CD14-positive monocyte (primary cell): ENCODE results near the gene RPS2. TPM values are rescaled to one million over a fixed set of nuclear protein-coding genes. Genes with fewer than 3 reads are reported as not detected.

Source experiments
- DNase-seq, 3 donors: peaks; one replicate each; pipeline ENCODE4 v3.0.0-alpha.2; 2011 to 2022
- H2AFZ ChIP-seq: 2 replicates; pipeline ENCODE4 v1.6.0; 2012; ENCODE audit warnings: mild to moderate bottlenecking, low read depth, low read length, inconsistent platforms; ENCODE audit not compliant: insufficient read depth, poor library complexity, severe bottlenecking
- H3K27ac ChIP-seq, 2 donors: 1 replicate in 1 of 2; 2 replicates in 1 of 2; pipeline ENCODE4 v1.5.1; 2012 to 2013; ENCODE audit warnings: low read length in 2 of 2, control low read depth in 1 of 2, inconsistent platforms in 1 of 2, low read depth in 1 of 2, mild to moderate bottlenecking in 1 of 2
- H3K27me3 ChIP-seq, 2 donors: one replicate each; pipeline versions ENCODE4 v1.6.0 to v1.6.1; 2011 to 2013; ENCODE audit warnings: low read length in 2 of 2; ENCODE audit not compliant: control insufficient read depth in 2 of 2, insufficient read depth in 2 of 2
- H3K36me3 ChIP-seq, 2 donors: replicated peaks in 1 of 2; 1 replicate in 1 of 2; 2 replicates in 1 of 2; pipeline versions ENCODE4 v1.5.1 to v1.6.1; 2012 to 2013; ENCODE audit warnings: low read length in 2 of 2, control low read depth in 1 of 2, inconsistent platforms in 1 of 2, mild to moderate bottlenecking in 1 of 2; ENCODE audit not compliant: insufficient read depth in 2 of 2, control insufficient read depth in 1 of 2
- H3K4me1 ChIP-seq, 2 donors: 1 replicate in 1 of 2; 2 replicates in 1 of 2; pipeline versions ENCODE4 v1.5.1 to v1.6.1; 2012 to 2013; ENCODE audit warnings: low read length in 2 of 2, control low read depth in 1 of 2, inconsistent platforms in 1 of 2, mild to moderate bottlenecking in 1 of 2, moderate library complexity in 1 of 2; ENCODE audit not compliant: insufficient read depth in 2 of 2, control insufficient read depth in 1 of 2
- H3K4me2 ChIP-seq: replicated peaks from 2 replicates; pipeline ENCODE3; 2012; ENCODE audit warnings: low read length, moderate library complexity, mild to moderate bottlenecking; ENCODE audit not compliant: poor library complexity, severe bottlenecking; ENCODE audit errors: extremely low read depth
- H3K4me3 ChIP-seq, 3 experiments: fragments of 200-600 bp in 1 of 3; sonication (generic) in 1 of 3; replicated peaks in 1 of 3; 1 replicate in 2 of 3; 2 replicates in 1 of 3; pipeline ENCODE4 v1.5.1; 2011 to 2013; ENCODE audit warnings: low read length in 3 of 3, mild to moderate bottlenecking in 3 of 3, control low read depth in 2 of 3, low read depth in 2 of 3, inconsistent platforms in 1 of 3, moderate library complexity in 1 of 3
- H3K79me2 ChIP-seq: 2 replicates; pipeline ENCODE4 v1.6.0; 2012; ENCODE audit warnings: mild to moderate bottlenecking, control low read depth, inconsistent platforms, low read length, moderate library complexity; ENCODE audit not compliant: insufficient read depth
- H3K9ac ChIP-seq: 2 replicates; pipeline ENCODE4 v1.6.0; 2017; ENCODE audit warnings: low read length, mild to moderate bottlenecking; ENCODE audit not compliant: insufficient read depth, poor library complexity, severe bottlenecking
- H3K9me3 ChIP-seq, 2 donors: replicated peaks in 1 of 2; 1 replicate in 1 of 2; 2 replicates in 1 of 2; pipeline versions ENCODE4 v1.5.1 to v1.6.1; 2012 to 2013; ENCODE audit warnings: low read length in 2 of 2, control low read depth in 1 of 2; ENCODE audit not compliant: control insufficient read depth in 1 of 2, insufficient read depth in 1 of 2
- H4K20me1 ChIP-seq: 2 replicates; pipeline ENCODE4 v1.6.0; 2012; ENCODE audit warnings: mild to moderate bottlenecking, low read length, control low read depth, moderate library complexity; ENCODE audit not compliant: insufficient read depth
- H3K27ac Mint-ChIP-seq, 7 donors: one replicate each; pipeline ENCODE4 v1.8.0; 2020; ENCODE audit warnings: mild to moderate bottlenecking in 7 of 7, mixed read lengths in 7 of 7, moderate library complexity in 6 of 7, inconsistent platforms in 2 of 7
- H3K27me3 Mint-ChIP-seq, 3 donors: one replicate each; pipeline ENCODE4 v1.8.0; 2021 to 2022; ENCODE audit warnings: low read depth in 3 of 3, mild to moderate bottlenecking in 3 of 3, mixed read lengths in 3 of 3, moderate library complexity in 3 of 3, inconsistent platforms in 1 of 3
- H3K36me3 Mint-ChIP-seq, 2 donors: one replicate each; pipeline ENCODE4 v1.8.0; 2020; ENCODE audit warnings: mixed read lengths in 2 of 2, inconsistent platforms in 1 of 2, mild to moderate bottlenecking in 1 of 2
- H3K4me1 Mint-ChIP-seq: one replicate; pipeline ENCODE4 v1.8.0; 2020; ENCODE audit warnings: mild to moderate bottlenecking, mixed read lengths
- H3K4me3 Mint-ChIP-seq, 2 donors: one replicate each; pipeline ENCODE4 v1.8.0; 2020; ENCODE audit warnings: mild to moderate bottlenecking in 2 of 2, mixed read lengths in 2 of 2, moderate library complexity in 1 of 2
- H3K9me3 Mint-ChIP-seq, 7 donors: one replicate each; pipeline ENCODE4 v1.8.0; 2020 to 2022; ENCODE audit warnings: mixed read lengths in 7 of 7, mild to moderate bottlenecking in 6 of 7, moderate library complexity in 6 of 7, inconsistent platforms in 2 of 7
- WGBS: methylation state at CpG from one replicate; pipeline ENCODE4 v1.1.5; 2013; ENCODE audit warnings: missing lambda C conversion rate; ENCODE audit not compliant: insufficient coverage; 5-methylcytosine and 5-hydroxymethylcytosine counted together
- intact Hi-C, 2 donors: fragments of 100-400 bp; cut with micrococcal nuclease; formaldehyde crosslinking; loops; one replicate each; pipeline versions ENCODE4 v1.15.0 to v1.15.1; 2023
- polyA plus RNA-seq, 3 donors: library from polyadenylated mRNA; depleted of rRNA in 1 of 3; unstranded in 2 of 3; stranded (reverse) in 1 of 3; fragments of 300-500 nt in 2 of 3; fragments of >200 nt in 1 of 3; fragmentation: Illumina TruSeq in 2 of 3; gene quantifications; 1 replicate in 2 of 3; 2 replicates in 1 of 3; pipeline ENCODE4 v1.2.3, GENCODE V29; 2012 to 2021
- TF ChIP-seq, protein P1 (sequence below): fragments of 200-600 bp; IDR thresholded peaks from one replicate; pipeline ENCODE4 v1.8.0; 2022; ENCODE audit warnings: antibody characterized with exemption, mild to moderate bottlenecking

Gene RPS2
- polyA plus RNA-seq, 3 donors, result 1,849 to 2,136 (median 1,893) TPM

GRCh38 chr16:1929578-1930337, 34.9 kb downstream of the RPS2 start:
- Histone ChIP-seq H3K27me3 (no peaks in the 10 kb centered on the region), H3K36me3 (no peaks in the 10 kb centered on the region), H3K27ac (peak overlapping the region; percentile 45 to 59), H3K9ac (peak overlapping the region; percentile 63), H3K9me3 (no peaks in the 10 kb centered on the region), H3K79me2 (no peaks in the 10 kb centered on the region), H3K4me2 (peak overlapping the region; percentile 96), H4K20me1 (no peaks in the 10 kb centered on the region), H3K4me3 (peak overlapping the region; percentile 27 to 82 (median 52)), H2AFZ (peak overlapping the region; percentile 84), H3K4me1 (peaks cover 10 to 18% of the 10 kb centered on the region in 2 donors)
- Mint-ChIP-seq H3K9me3 (no peaks in the 10 kb centered on the region), H3K27ac (no peak overlapping the region), H3K27me3 (peaks cover 8 to 12% (median 8%) of the 10 kb centered on the region in 3 donors), H3K4me3 (peak overlapping the region; percentile 80 to 87), H3K4me1 (peaks cover 20% of the 10 kb centered on the region), H3K36me3 (no peaks in the 10 kb centered on the region)
- peak; percentile 84 to 91 (median 84) for DNase-seq
- WGBS, result 2% methylated on average over 54 of the region's 70 CpGs
- TF ChIP-seq, protein P1, sequence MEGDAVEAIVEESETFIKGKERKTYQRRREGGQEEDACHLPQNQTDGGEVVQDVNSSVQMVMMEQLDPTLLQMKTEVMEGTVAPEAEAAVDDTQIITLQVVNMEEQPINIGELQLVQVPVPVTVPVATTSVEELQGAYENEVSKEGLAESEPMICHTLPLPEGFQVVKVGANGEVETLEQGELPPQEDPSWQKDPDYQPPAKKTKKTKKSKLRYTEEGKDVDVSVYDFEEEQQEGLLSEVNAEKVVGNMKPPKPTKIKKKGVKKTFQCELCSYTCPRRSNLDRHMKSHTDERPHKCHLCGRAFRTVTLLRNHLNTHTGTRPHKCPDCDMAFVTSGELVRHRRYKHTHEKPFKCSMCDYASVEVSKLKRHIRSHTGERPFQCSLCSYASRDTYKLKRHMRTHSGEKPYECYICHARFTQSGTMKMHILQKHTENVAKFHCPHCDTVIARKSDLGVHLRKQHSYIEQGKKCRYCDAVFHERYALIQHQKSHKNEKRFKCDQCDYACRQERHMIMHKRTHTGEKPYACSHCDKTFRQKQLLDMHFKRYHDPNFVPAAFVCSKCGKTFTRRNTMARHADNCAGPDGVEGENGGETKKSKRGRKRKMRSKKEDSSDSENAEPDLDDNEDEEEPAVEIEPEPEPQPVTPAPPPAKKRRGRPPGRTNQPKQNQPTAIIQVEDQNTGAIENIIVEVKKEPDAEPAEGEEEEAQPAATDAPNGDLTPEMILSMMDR, result peak; percentile 100
- intact Hi-C loops, result loop anchor here (2.0 to 10.0 kb wide), 2 partner anchors 65 to 155 kb away; partner anchors contain the start of genes EME2 (in 1 of the 2), MRPS34 (in 1 of the 2) and NME3 (in 1 of the 2)

GRCh38 chr16:1929105-1929504, 35.5 kb downstream of the RPS2 start:
- 20% methylated on average over 3 of the region's 11 CpGs for WGBS
- Histone ChIP-seq H3K36me3 (no peaks in the 10 kb centered on the region), H3K9ac (peak overlapping the region; percentile 63), H4K20me1 (no peaks in the 10 kb centered on the region), H3K27ac (peak overlapping the region in 1 of 2 donors; percentile 45), H3K79me2 (no peaks in the 10 kb centered on the region), H3K4me2 (peak overlapping the region; percentile 96), H3K27me3 (peaks cover 0 to 6% of the 10 kb centered on the region in 2 donors), H3K4me1 (peaks cover 10 to 18% of the 10 kb centered on the region in 2 donors), H2AFZ (peak overlapping the region; percentile 84), H3K9me3 (no peaks in the 10 kb centered on the region), H3K4me3 (peak overlapping the region; percentile 27 to 82 (median 52))
- peaks cover 20% of the 10 kb centered on the region for H3K4me1 Mint-ChIP-seq
- DNase-seq, result no peak
- H3K27me3 Mint-ChIP-seq, result peaks cover 12 to 19% (median 15%) of the 10 kb centered on the region in 3 donors
- H3K4me3 Mint-ChIP-seq, result peak overlapping the region; percentile 80 to 87
- intact Hi-C loops, result loop anchor here in 1 of 2 donors (2.0 kb wide), 1 partner anchor 64 kb away; no protein-coding TSS in a partner anchor
- H3K9me3 Mint-ChIP-seq, result no peaks in the 10 kb centered on the region
- peak overlapping the region in 4 of 7 donors; percentile 37 to 80 (median 68) for H3K27ac Mint-ChIP-seq
- TF ChIP-seq, protein P1, result no peak
- H3K36me3 Mint-ChIP-seq, result no peaks in the 10 kb centered on the region
